Activated T-cell treated with anti-CD3 and anti-CD28 coated beads, Interleukin-2, amount 50 U/mL, for 24 hours (primary cell): ENCODE results near the gene CCDC77.

Source experiments
- DNase-seq: peaks from one replicate; pipeline ENCODE4 v3.0.0-alpha.2; 2020
- H3K27ac Mint-ChIP-seq: 2 replicates; pipeline ENCODE4 v1.8.0; 2020; ENCODE audit warnings: mild to moderate bottlenecking, mixed read lengths
- H3K27me3 Mint-ChIP-seq: 2 replicates; pipeline ENCODE4 v1.8.0; 2020; ENCODE audit warnings: mixed read lengths
- H3K36me3 Mint-ChIP-seq: 2 replicates; pipeline ENCODE4 v1.8.0; 2020; ENCODE audit warnings: low read depth, mixed read lengths
- H3K4me1 Mint-ChIP-seq: 2 replicates; pipeline ENCODE4 v1.8.0; 2020; ENCODE audit warnings: low read depth, mixed read lengths
- H3K4me3 Mint-ChIP-seq: 2 replicates; pipeline ENCODE4 v1.8.0; 2020; ENCODE audit warnings: mild to moderate bottlenecking, moderate library complexity, mixed read lengths
- H3K9me3 Mint-ChIP-seq: 2 replicates; pipeline ENCODE4 v1.8.0; 2020; ENCODE audit warnings: mixed read lengths

Gene CCDC77

DNA sequence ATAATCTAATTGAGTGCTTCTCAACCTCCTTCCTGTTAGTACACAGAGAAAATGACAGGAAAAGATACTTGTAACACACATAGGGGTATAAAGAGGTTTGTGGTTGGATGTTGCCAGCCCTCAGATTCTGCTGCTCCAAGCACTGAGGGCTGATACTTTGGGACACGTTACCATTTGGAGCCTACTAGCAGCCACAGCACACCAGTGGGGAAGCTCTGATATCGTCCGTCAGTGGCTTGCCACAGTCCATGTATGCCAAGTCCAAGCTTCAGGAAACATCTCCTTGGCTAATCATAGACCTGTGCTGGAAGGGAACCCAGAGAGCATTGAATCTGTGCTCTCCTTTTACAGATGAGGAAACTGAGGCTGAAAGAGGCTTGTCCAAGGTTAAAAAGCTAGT, 80.6 kb downstream of the CCDC77 start:
- Mint-ChIP-seq H3K4me3 (no peak overlapping the region), H3K4me1 (no peaks in the 10 kb centered on the region), H3K36me3 (no peaks in the 10 kb centered on the region), H3K27ac (no peak overlapping the region), H3K9me3 (peaks cover 2% of the 10 kb centered on the region), H3K27me3 (peaks cover 19% of the 10 kb centered on the region)
- no peak for DNase-seq

DNA sequence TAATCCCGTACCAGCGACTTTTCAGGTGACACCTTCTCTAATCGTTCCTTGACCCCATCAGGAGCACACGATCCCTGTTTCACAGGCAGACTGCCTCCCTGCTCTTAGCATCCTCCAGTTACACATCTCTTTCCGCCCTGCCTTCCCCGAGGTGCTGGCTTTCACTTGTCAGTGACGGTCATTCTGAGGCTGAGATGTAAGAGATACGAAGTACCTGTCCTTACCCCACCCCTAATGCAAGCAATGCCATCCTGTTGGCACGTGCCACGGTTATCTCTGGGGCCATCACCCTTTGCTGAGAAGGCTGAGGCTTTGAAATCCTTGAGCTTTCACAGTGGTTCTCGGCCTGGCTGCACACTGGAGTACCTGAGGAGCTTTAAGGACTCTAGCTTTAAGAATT, 82.7 kb downstream of the CCDC77 start:
- Mint-ChIP-seq H3K36me3 (no peaks in the 10 kb centered on the region), H3K27ac (no peak overlapping the region), H3K4me1 (peaks cover 4% of the 10 kb centered on the region), H3K4me3 (no peak overlapping the region), H3K27me3 (peaks cover 19% of the 10 kb centered on the region), H3K9me3 (peaks cover 8% of the 10 kb centered on the region)
- no peak for DNase-seq

DNA sequence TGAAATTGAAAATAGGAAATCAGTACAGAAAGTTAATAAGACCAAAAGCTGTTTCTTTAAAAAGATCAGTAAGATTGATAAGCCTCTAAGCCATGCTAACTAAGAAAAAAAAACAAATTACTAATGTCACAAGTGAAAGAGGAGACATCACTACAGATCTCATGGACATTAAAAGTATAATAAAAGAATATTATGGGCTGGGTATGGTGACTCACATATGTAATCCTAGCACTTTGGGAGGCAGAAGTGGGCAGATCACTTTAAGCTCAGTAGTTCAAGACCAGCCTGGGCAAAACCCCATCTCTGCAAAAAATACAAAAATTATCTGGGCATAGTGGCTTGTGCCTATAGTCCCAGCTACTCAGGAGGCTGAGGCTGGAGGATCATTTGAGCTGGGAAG, 88.8 kb downstream of the CCDC77 start:
- Mint-ChIP-seq H3K36me3 (peaks cover 5% of the 10 kb centered on the region), H3K4me1 (peaks cover 4% of the 10 kb centered on the region), H3K9me3 (peaks cover 16% of the 10 kb centered on the region)

More for the DNA sequence above, 88.8 kb downstream of the CCDC77 start:
- H3K4me3 Mint-ChIP-seq, result no peak overlapping the region
- no peak overlapping the region for H3K27ac Mint-ChIP-seq
- H3K27me3 Mint-ChIP-seq, result no peaks in the 10 kb centered on the region
- DNase-seq, result no peak
